ENCODE data around the gene DAB1. TPM values are rescaled to one million over a fixed set of nuclear protein-coding genes. Genes with fewer than 3 reads are reported as not detected.

DAB1 gene
- total RNA-seq, 6 experiments from 2014 or later = 0.76 to 1.9 (median 1.1) TPM

DNA sequence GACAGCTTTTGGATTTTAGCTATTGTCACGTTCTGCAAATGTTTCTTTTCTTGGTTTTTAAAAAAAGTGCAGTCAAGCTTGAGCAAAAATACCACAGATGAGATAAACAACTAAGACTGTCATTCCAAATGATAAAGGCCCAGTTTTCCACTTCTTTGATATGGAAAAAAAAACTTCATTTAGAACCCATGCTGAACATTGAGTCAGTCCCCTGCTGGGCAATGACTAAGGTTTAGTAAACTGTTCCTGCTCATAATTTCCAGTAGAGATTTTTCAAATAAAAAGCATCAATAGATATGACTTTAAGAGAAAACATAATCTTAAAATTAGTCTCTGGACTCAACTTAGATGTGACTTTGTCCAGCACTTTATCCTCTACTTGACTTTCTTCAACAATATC, 290.2 kb downstream of the DAB1 start:
- Histone ChIP-seq H3K36me3 (no peaks in the 10 kb centered on the region), H3K9me3 (no peaks in the 10 kb centered on the region), H3K4me3 (no peak overlapping the region), H3K27ac (no peak overlapping the region), H3K27me3 (no peaks in the 10 kb centered on the region), H3K4me1 (peaks cover 0 to 7% (median 0%) of the 10 kb centered on the region in 4 donors)
- 62% methylated on average over 1 of the region's 1 CpG for WGBS (ENCODE audit: insufficient coverage, low coverage, low lambda C conversion rate, missing lambda C conversion rate)
- DNase-seq = no peak
- no peak for ATAC-seq
- intact Hi-C loops (cut with DNase I) = no loop called here
- no peak for TF ChIP-seq POLR2A (IDR thresholded peaks at IDR 0.05)

DNA sequence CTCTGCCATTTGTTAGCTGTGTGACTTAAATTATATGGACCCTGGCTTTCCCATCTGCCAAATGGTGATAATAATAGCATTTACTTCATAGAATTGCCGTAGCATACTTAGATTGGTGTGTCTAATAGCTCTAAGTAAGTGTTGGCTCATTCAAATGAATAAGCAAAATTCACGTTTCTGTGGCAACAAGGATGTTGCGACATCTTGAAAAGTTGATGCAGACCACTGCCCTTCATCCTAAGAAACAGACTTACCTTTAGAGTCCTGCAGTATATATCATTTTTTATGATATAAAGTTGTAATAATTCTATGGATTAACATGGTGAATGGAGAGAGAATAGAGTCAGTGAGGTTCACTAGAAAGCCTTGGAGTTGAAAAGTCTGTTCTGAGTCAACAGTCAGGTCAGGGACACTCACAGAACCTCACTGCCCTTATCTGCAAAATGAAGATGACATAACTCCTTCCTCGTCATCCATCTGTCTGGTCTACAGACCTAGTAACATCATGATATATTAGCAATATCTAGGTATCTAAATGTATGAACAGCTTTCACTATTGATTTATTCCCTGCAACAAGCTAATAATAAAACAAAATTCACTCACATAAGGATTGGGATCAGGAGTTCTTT, 290.8 kb downstream of the DAB1 start:
- no peak for DNase-seq
- no peaks in the 10 kb centered on the region for H3K36me3 ChIP-seq
- H3K4me3 ChIP-seq = no peak overlapping the region
- ATAC-seq = no peak
- intact Hi-C loops (cut with DNase I) = no loop called here
- WGBS (ENCODE audit: insufficient coverage, low coverage, low lambda C conversion rate, missing lambda C conversion rate) = 56% methylated on average over 4 of the region's 4 CpGs
- no peak overlapping the region for H3K27ac ChIP-seq
- H3K9me3 ChIP-seq = no peaks in the 10 kb centered on the region
- peaks cover 0 to 2% (median 0%) of the 10 kb centered on the region in 4 donors for H3K4me1 ChIP-seq
- no peaks in the 10 kb centered on the region for H3K27me3 ChIP-seq
- TF ChIP-seq POLR2A (IDR thresholded peaks at IDR 0.05) = no peak
- TF ChIP-seq, protein P1, sequence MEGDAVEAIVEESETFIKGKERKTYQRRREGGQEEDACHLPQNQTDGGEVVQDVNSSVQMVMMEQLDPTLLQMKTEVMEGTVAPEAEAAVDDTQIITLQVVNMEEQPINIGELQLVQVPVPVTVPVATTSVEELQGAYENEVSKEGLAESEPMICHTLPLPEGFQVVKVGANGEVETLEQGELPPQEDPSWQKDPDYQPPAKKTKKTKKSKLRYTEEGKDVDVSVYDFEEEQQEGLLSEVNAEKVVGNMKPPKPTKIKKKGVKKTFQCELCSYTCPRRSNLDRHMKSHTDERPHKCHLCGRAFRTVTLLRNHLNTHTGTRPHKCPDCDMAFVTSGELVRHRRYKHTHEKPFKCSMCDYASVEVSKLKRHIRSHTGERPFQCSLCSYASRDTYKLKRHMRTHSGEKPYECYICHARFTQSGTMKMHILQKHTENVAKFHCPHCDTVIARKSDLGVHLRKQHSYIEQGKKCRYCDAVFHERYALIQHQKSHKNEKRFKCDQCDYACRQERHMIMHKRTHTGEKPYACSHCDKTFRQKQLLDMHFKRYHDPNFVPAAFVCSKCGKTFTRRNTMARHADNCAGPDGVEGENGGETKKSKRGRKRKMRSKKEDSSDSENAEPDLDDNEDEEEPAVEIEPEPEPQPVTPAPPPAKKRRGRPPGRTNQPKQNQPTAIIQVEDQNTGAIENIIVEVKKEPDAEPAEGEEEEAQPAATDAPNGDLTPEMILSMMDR (IDR thresholded peaks at IDR 0.05) = no peak

DNA sequence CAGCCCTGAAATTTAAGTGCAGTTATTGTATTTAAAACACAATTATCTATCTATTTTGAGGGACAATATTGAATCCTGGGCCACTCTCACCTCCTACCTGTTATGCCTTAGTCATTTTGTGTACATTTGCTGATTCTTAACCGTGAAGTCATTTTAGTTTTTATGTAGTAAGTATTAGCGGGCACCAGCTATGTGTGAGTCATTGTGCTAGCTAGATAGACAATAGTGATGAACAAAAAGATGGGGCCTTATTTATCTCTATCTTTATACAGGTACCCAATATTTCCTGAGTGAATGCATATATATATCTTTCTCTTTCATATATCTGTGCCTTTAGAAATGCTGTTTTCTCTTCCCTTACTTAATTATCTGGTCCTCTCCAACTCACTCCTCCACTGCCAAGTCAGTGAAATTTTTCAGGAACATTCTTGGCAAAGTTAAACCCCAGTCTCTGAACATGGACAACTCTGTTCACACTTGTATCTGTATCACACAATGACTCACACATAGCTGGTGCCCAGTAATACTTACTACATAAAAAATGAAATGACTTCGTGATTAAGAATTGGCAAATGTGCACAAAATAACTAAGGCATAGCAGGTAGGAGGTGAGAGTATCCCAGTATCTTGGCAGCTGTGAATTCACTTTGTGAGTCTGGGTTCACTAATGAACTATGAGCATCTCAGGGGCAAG, 292.0 kb downstream of the DAB1 start:
- H3K4me3 ChIP-seq = no peak overlapping the region
- no peak overlapping the region for H3K27ac ChIP-seq
- no peak for DNase-seq
- no peak for ATAC-seq
- 85% methylated on average over 3 of the region's 3 CpGs for WGBS (ENCODE audit: insufficient coverage, low coverage, low lambda C conversion rate, missing lambda C conversion rate)
- no peaks in the 10 kb centered on the region for H3K4me1 ChIP-seq
- no peaks in the 10 kb centered on the region for H3K36me3 ChIP-seq
- intact Hi-C loops (cut with DNase I) = no loop called here
- no peaks in the 10 kb centered on the region for H3K27me3 ChIP-seq
- no peak for TF ChIP-seq POLR2A (IDR thresholded peaks at IDR 0.05)
- TF ChIP-seq, protein P1 (IDR thresholded peaks at IDR 0.05) = no peak
- H3K9me3 ChIP-seq = no peaks in the 10 kb centered on the region

DNA sequence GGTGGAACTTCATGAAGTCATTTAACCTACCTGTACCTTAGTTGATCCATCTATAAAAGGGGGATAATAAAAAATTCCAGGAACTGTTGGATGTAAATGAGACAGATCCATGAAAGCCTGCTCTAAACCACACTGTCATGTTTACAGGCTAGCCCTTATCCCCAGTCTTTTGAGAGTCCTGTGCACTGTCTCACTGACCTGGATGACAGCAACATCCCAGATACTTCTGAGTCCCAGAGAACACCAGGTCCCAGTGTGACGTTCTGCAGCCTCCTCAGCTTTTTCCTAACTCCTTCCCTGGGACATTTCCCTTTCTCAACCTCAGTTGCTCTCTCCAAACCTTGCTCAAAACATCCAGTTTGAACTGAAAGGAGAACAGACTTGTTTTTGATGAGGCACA, 292.6 kb downstream of the DAB1 start:
- Histone ChIP-seq H3K36me3 (no peaks in the 10 kb centered on the region), H3K4me3 (no peak overlapping the region), H3K27me3 (no peaks in the 10 kb centered on the region), H3K9me3 (no peaks in the 10 kb centered on the region), H3K4me1 (no peaks in the 10 kb centered on the region), H3K27ac (no peak overlapping the region)
- no peak for TF ChIP-seq POLR2A (IDR thresholded peaks at IDR 0.05)
- TF ChIP-seq, protein P1 (IDR thresholded peaks at IDR 0.05) = no peak
- DNase-seq (no peak), ATAC-seq (no peak)
- WGBS (ENCODE audit: insufficient coverage, low coverage, low lambda C conversion rate, missing lambda C conversion rate) = 33% methylated on average over 1 of the region's 1 CpG
- intact Hi-C loops (cut with DNase I) = no loop called here

DNA sequence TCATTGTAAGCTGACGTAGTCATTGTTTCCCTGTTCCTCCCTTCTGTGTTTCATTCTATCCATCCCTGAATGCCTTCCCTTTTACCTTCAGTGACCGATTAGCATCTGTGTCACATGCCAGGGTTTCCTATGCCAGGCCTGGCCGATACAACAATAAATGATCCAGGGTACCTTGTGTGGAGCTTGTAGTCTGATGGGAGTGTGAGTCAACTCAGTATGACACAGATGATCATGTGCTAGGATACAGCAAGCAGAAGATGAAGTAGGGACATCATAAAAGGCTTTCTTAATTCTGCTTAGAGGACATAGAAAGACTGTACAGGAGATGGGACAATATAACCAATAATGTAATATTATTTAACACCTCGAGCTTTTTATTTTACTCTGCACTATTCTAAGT, 294.0 kb downstream of the DAB1 start:
- intact Hi-C loops (cut with DNase I) = no loop called here
- Histone ChIP-seq H3K4me3 (no peak overlapping the region), H3K27ac (no peak overlapping the region), H3K36me3 (no peaks in the 10 kb centered on the region), H3K4me1 (no peaks in the 10 kb centered on the region), H3K9me3 (no peaks in the 10 kb centered on the region), H3K27me3 (no peaks in the 10 kb centered on the region)
- TF ChIP-seq, protein P1 (IDR thresholded peaks at IDR 0.05) = no peak
- TF ChIP-seq POLR2A (IDR thresholded peaks at IDR 0.05) = no peak
- 92% methylated on average over 4 of the region's 4 CpGs for WGBS (ENCODE audit: insufficient coverage, low coverage, low lambda C conversion rate, missing lambda C conversion rate)
- ATAC-seq (no peak), DNase-seq (no peak)

Measured in right lobe of liver (tissue), 6 donors.